Measurements from ENCODE around the gene PRCC. TPM values are rescaled to one million over a fixed set of nuclear protein-coding genes. Genes with fewer than 3 reads are reported as not detected.

Gene PRCC
- total RNA-seq, 1 donor from 2014 or later: 9.2 TPM

- FAIRE-seq (no peak), DNase-seq (ENCODE audit: low read depth) (no peak)
- TF ChIP-seq, protein P1, sequence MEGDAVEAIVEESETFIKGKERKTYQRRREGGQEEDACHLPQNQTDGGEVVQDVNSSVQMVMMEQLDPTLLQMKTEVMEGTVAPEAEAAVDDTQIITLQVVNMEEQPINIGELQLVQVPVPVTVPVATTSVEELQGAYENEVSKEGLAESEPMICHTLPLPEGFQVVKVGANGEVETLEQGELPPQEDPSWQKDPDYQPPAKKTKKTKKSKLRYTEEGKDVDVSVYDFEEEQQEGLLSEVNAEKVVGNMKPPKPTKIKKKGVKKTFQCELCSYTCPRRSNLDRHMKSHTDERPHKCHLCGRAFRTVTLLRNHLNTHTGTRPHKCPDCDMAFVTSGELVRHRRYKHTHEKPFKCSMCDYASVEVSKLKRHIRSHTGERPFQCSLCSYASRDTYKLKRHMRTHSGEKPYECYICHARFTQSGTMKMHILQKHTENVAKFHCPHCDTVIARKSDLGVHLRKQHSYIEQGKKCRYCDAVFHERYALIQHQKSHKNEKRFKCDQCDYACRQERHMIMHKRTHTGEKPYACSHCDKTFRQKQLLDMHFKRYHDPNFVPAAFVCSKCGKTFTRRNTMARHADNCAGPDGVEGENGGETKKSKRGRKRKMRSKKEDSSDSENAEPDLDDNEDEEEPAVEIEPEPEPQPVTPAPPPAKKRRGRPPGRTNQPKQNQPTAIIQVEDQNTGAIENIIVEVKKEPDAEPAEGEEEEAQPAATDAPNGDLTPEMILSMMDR (IDR thresholded peaks at IDR 0.05; ENCODE audit: insufficient read depth, low read length, severe bottlenecking): no peak
- peaks cover 19% of the 10 kb centered on the region for H3K27me3 ChIP-seq (ENCODE audit: control insufficient read depth, insufficient read depth, low read length)
- no peak overlapping the region for H3K4me3 ChIP-seq (ENCODE audit: low read depth, low read length)
- no peaks in the 10 kb centered on the region for H3K36me3 ChIP-seq (ENCODE audit: control insufficient read depth, insufficient read depth, low read length)
These were observed 66.3 kb downstream of the PRCC start for GRCh38 chr1:156833603-156834002.

- no peak for DNase-seq (ENCODE audit: low read depth)
- no peak for FAIRE-seq
These were observed 67.0 kb downstream of the PRCC start for GRCh38 chr1:156834322-156834721.

GRCh38 chr1:156836041-156836654 lies 68.8 kb downstream of the PRCC start:
- Histone ChIP-seq H3K4me3 (ENCODE audit: low read depth, low read length) (no peak overlapping the region), H3K27me3 (ENCODE audit: control insufficient read depth, insufficient read depth, low read length) (peaks cover 22% of the 10 kb centered on the region), H3K36me3 (ENCODE audit: control insufficient read depth, insufficient read depth, low read length) (no peaks in the 10 kb centered on the region)
- DNase-seq (ENCODE audit: low read depth) (no peak), FAIRE-seq (no peak)
- TF ChIP-seq, protein P1 (IDR thresholded peaks at IDR 0.05; ENCODE audit: insufficient read depth, low read length, severe bottlenecking): no peak

More at GRCh38 chr1:156834322-156834721, 67.0 kb downstream of the PRCC start:
- TF ChIP-seq, protein P1 (IDR thresholded peaks at IDR 0.05; ENCODE audit: insufficient read depth, low read length, severe bottlenecking): no peak
- H3K36me3 ChIP-seq (ENCODE audit: control insufficient read depth, insufficient read depth, low read length): no peaks in the 10 kb centered on the region
- H3K27me3 ChIP-seq (ENCODE audit: control insufficient read depth, insufficient read depth, low read length): peaks cover 21% of the 10 kb centered on the region
- no peak overlapping the region for H3K4me3 ChIP-seq (ENCODE audit: low read depth, low read length)

DNA sequence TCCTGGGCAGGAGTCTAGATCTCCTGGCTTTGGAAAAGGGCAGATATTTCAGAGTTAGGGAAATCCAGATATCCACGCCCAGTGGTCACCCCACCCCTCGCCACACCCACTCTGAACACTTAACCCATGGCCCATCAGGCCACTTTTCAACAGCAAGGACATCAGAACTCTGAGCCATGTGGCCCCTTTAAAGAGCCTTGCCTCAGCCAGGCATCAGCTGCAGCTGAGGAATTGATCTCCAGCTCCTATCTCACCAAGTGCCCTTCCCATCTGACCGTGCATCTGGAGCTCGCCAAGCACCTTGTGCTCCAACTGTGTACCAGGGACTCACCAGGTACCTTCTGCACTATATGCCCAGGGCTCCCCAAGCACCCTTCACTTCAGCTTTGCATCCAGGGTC lies 69.6 kb downstream of the PRCC start:
- Histone ChIP-seq H3K4me3 (ENCODE audit: low read depth, low read length) (no peak overlapping the region), H3K27me3 (ENCODE audit: control insufficient read depth, insufficient read depth, low read length) (peaks cover 20% of the 10 kb centered on the region), H3K36me3 (ENCODE audit: control insufficient read depth, insufficient read depth, low read length) (no peaks in the 10 kb centered on the region)
- FAIRE-seq (no peak), DNase-seq (ENCODE audit: low read depth) (no peak)
- TF ChIP-seq, protein P1 (IDR thresholded peaks at IDR 0.05; ENCODE audit: insufficient read depth, low read length, severe bottlenecking): no peak

GRCh38 chr1:156838972-156839371 lies 71.6 kb downstream of the PRCC start:
- DNase-seq (ENCODE audit: low read depth) (no peak), FAIRE-seq (no peak)
- Histone ChIP-seq H3K27me3 (ENCODE audit: control insufficient read depth, insufficient read depth, low read length) (peaks cover 20% of the 10 kb centered on the region), H3K4me3 (ENCODE audit: low read depth, low read length) (no peak overlapping the region), H3K36me3 (ENCODE audit: control insufficient read depth, insufficient read depth, low read length) (no peaks in the 10 kb centered on the region)
- TF ChIP-seq, protein P1 (IDR thresholded peaks at IDR 0.05; ENCODE audit: insufficient read depth, low read length, severe bottlenecking): peak; percentile 92

Data from bronchial epithelial cell (primary cell).